Gastroesophageal sphincter (tissue), 4 donors: ENCODE results near the gene ARHGAP44. TPM values are rescaled to one million over a fixed set of nuclear protein-coding genes. Genes with fewer than 3 reads are reported as not detected.

Source experiments
- ATAC-seq: fragments of 150-250 bp; one replicate; pipeline ENCODE4 v1.9.1; 2016; ENCODE audit warnings: mild to moderate bottlenecking, moderate library complexity
- H3K27ac ChIP-seq, 4 donors: fragments of 200-600 bp; sonication (generic) in 3 of 4; 1 replicate in 3 of 4; 2 replicates in 1 of 4; pipeline ENCODE4 v1.5.1; 2016 to 2019
- H3K27me3 ChIP-seq: fragments of 200-600 bp; sonication (generic); one replicate; pipeline ENCODE4 v1.5.1; 2019
- H3K36me3 ChIP-seq, 2 donors: fragments of 200-600 bp; sonication (generic); one replicate each; pipeline ENCODE4 v1.5.1; 2019; ENCODE audit warnings: control low read depth in 1 of 2
- H3K4me1 ChIP-seq, 3 donors: fragments of 200-600 bp; sonication (generic); 1 replicate in 2 of 3; 2 replicates in 1 of 3; pipeline ENCODE4 v1.5.1; 2016 to 2019; ENCODE audit warnings: control low read depth in 2 of 3
- H3K4me3 ChIP-seq, 2 donors: fragments of 200-600 bp; sonication (generic); one replicate each; pipeline ENCODE4 v1.5.1; 2019; ENCODE audit warnings: mild to moderate bottlenecking in 1 of 2, moderate library complexity in 1 of 2
- H3K9me3 ChIP-seq, 3 donors: fragments of 200-600 bp; sonication (generic); one replicate each; pipeline ENCODE4 v1.5.1; 2017 to 2019; ENCODE audit warnings: control low read depth in 2 of 3
- EP300 ChIP-seq: sonication (generic); formaldehyde crosslinking; IDR thresholded peaks from one replicate; pipeline ENCODE4 v1.6.1; 2017; ENCODE audit warnings: antibody characterized with exemption, mild to moderate bottlenecking
- POLR2A ChIP-seq, 2 donors: fragments of 450-650 bp; IDR thresholded peaks; one replicate each; pipeline ENCODE4 v1.6.1; 2017; ENCODE audit warnings: antibody characterized with exemption in 2 of 2, mild to moderate bottlenecking in 2 of 2, moderate library complexity in 1 of 2
- POLR2AphosphoS5 ChIP-seq: sonication (generic); formaldehyde crosslinking; IDR thresholded peaks from one replicate; pipeline ENCODE4 v1.6.1; 2017; ENCODE audit warnings: antibody characterized with exemption
- WGBS, 2 donors: methylation state at CpG; one replicate each; pipeline ENCODE4 v1.1.5; 2018; ENCODE audit warnings: low coverage in 1 of 2; 5-methylcytosine and 5-hydroxymethylcytosine counted together
- total RNA-seq, 4 donors: library from RNA; depleted of rRNA; stranded (reverse); fragments of >200 nt; gene quantifications; one replicate each; pipeline ENCODE4 v1.1.0, GENCODE V29; 2016
- TF ChIP-seq, protein P1 (sequence below), 4 experiments: fragments of 200-600 bp in 2 of 4; fragments of 450-650 bp in 2 of 4; sonication (generic) in 1 of 4; IDR thresholded peaks; one replicate each; pipeline ENCODE4 v1.5.1; 2017 to 2019; ENCODE audit warnings: antibody characterized with exemption in 4 of 4, mild to moderate bottlenecking in 2 of 4, moderate library complexity in 2 of 4

ARHGAP44 gene
- total RNA-seq, 4 donors from 2014 or later = 4.7 to 12.5 (median 6.5) TPM

DNA sequence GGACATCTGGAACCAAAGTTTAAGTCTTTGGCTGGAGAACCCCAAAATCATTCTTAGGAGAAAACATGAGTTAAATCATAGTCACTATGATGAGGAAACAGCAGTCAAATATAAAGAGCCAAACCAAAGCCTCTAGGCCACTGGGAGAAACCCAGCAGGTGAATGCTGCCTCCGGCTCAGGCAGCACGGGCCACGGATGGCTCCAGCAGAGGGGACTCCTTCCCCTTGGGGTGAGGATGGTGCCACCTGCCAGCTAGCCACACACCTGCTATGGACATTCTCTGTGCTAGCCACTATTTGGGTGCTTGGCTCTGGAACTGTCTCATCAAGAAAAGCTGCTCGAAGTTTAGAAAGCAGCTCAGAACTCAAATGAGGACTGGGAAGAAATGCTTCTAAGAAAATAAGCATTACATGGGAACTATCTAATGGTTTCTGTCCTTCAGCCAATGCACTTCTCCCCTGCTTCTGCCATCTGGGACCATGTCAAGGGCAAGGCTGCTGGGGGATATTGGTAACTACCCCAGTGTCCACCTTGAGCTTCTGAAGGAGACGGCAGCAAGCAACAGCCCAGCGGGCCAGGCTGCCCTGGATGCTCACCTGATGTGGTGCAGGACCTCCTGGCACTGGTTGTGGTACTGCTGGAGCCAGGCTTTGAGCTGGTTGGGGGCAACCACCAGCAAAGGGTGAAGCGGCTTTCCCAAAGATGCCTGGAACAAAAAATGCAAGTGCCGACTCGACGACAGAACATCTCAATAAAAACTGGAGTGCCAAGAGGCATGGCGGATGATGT, 206.0 kb downstream of the ARHGAP44 start:
- WGBS, 2 donors = 89 to 100% methylated on average over 1 to 3 of the region's 11 CpGs
- Histone ChIP-seq H3K36me3 (peaks cover 0 to 100% of the 10 kb centered on the region in 2 donors), H3K4me3 (no peak overlapping the region), H3K4me1 (no peaks in the 10 kb centered on the region), H3K27me3 (no peaks in the 10 kb centered on the region), H3K27ac (no peak overlapping the region), H3K9me3 (no peaks in the 10 kb centered on the region)
- TF ChIP-seq, protein P1, sequence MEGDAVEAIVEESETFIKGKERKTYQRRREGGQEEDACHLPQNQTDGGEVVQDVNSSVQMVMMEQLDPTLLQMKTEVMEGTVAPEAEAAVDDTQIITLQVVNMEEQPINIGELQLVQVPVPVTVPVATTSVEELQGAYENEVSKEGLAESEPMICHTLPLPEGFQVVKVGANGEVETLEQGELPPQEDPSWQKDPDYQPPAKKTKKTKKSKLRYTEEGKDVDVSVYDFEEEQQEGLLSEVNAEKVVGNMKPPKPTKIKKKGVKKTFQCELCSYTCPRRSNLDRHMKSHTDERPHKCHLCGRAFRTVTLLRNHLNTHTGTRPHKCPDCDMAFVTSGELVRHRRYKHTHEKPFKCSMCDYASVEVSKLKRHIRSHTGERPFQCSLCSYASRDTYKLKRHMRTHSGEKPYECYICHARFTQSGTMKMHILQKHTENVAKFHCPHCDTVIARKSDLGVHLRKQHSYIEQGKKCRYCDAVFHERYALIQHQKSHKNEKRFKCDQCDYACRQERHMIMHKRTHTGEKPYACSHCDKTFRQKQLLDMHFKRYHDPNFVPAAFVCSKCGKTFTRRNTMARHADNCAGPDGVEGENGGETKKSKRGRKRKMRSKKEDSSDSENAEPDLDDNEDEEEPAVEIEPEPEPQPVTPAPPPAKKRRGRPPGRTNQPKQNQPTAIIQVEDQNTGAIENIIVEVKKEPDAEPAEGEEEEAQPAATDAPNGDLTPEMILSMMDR (IDR thresholded peaks at IDR 0.05) = no peak
- TF ChIP-seq POLR2AphosphoS5 (no peak), EP300 (no peak), POLR2A (IDR thresholded peaks at IDR 0.05) (no peak)
- ATAC-seq = no peak

DNA sequence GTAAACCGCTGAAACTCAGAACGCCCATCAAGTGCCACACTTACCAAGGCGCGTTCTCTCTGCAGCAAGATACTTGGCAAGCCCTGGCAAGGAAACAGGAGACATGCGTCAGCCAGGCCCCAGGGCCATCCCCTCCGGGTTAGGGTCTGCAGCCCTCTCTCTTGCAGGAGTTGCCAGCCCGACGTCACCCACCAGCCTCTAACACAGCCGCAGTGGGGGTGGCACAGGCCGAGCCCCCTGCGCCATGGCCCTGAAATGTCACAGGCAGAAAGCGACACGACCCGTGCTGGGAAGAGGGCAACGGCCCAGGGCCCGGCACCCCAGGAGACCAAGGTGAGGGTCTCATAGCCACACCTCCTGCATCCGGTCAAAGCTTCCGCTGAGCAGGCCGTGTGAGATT, 206.6 kb downstream of the ARHGAP44 start:
- WGBS, 2 donors = 85% methylated on average over 4 of the region's 19 CpGs; no CpG with 5 or more reads in 1 of the 2 donors
- H3K4me1 ChIP-seq = no peaks in the 10 kb centered on the region
- ATAC-seq = no peak
- TF ChIP-seq EP300 (no peak), POLR2A (IDR thresholded peaks at IDR 0.05) (no peak), POLR2AphosphoS5 (no peak)
- TF ChIP-seq, protein P1 (IDR thresholded peaks at IDR 0.05) = no peak
- no peak overlapping the region for H3K27ac ChIP-seq
- no peaks in the 10 kb centered on the region for H3K9me3 ChIP-seq
- H3K4me3 ChIP-seq = no peak overlapping the region
- peaks cover 0 to 100% of the 10 kb centered on the region in 2 donors for H3K36me3 ChIP-seq
- no peaks in the 10 kb centered on the region for H3K27me3 ChIP-seq

DNA sequence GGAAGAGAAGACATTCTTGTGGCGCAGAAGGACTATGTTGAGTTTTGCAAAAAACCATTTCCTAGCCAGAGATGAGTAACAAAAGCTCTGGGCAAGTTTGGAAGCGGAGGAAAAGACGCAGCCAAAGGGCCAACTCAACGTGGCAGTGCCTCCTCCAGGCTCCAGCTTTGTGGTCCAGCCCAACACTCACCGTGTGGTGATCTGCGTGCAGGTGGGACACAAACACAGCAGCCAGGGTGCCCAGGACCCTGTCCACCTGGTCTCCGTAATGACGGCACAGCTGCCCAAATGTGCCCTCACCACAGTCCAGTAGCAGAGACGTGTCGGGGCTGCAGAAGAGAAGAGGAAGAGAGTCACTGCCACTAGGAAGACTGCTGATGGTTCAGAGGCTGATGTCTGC, 207.1 kb downstream of the ARHGAP44 start:
- Histone ChIP-seq H3K4me1 (no peaks in the 10 kb centered on the region), H3K4me3 (no peak overlapping the region), H3K36me3 (peaks cover 0 to 100% of the 10 kb centered on the region in 2 donors), H3K27ac (no peak overlapping the region), H3K27me3 (no peaks in the 10 kb centered on the region), H3K9me3 (no peaks in the 10 kb centered on the region)
- TF ChIP-seq POLR2AphosphoS5 = no peak
- no peak for TF ChIP-seq POLR2A (IDR thresholded peaks at IDR 0.05)
- TF ChIP-seq, protein P1 (IDR thresholded peaks at IDR 0.05) = no peak
- no peak for TF ChIP-seq EP300
- 93 to 100% methylated on average over 1 to 3 of the region's 10 CpGs for WGBS, 2 donors
- no peak for ATAC-seq

DNA sequence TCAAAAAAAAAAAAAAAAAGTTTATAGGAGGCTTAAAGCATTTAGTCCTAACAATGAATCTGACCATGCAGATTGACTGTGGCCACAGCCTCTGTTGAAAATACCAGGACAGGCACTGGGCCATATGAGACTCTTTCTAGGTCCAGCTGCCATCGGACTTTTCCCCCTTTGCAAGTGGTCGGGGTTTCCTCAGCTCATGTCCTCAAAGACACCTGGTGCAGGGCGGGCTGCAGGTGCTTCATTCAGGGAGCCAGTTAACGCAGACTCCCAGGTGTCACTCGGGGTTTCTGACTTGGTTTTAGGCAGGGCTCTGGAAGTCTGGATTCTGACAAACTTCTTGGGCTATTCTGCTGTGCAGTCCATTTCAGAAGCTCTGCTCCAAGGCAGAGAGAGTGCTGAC, 207.6 kb downstream of the ARHGAP44 start:
- ATAC-seq = no peak
- Histone ChIP-seq H3K27ac (no peak overlapping the region), H3K36me3 (peaks cover 0 to 100% of the 10 kb centered on the region in 2 donors), H3K9me3 (no peaks in the 10 kb centered on the region), H3K4me1 (peaks cover 0 to 5% (median 0%) of the 10 kb centered on the region in 3 donors), H3K4me3 (no peak overlapping the region), H3K27me3 (no peaks in the 10 kb centered on the region)
- WGBS, 2 donors = 72% methylated on average over 3 of the region's 5 CpGs; no CpG with 5 or more reads in 1 of the 2 donors
- TF ChIP-seq POLR2AphosphoS5 (no peak), POLR2A (IDR thresholded peaks at IDR 0.05) (no peak), EP300 (no peak)
- TF ChIP-seq, protein P1 (IDR thresholded peaks at IDR 0.05) = no peak

DNA sequence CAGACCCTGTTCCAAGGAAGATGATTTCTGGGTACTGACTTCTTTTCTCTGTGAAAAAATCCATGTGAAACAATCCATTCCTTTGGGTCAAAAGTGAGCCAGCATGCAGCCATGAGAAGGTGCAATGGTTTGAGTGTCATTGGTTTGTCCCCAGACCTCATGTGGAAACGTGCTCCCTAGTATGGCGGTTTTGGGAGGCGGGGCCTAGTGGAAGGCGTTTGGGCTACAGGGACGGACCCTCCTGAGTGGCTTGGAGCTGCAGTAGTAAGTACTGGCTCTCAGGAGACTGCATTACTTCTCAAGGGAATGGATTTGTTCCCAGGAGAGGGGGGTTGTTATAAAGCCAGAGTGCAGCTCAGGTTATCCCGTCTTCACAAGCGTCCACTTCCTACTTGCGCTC, 209.2 kb downstream of the ARHGAP44 start:
- Histone ChIP-seq H3K4me3 (no peak overlapping the region), H3K4me1 (peaks cover 0 to 20% (median 5%) of the 10 kb centered on the region in 3 donors), H3K27ac (no peak overlapping the region), H3K27me3 (no peaks in the 10 kb centered on the region), H3K36me3 (peaks cover 0 to 100% of the 10 kb centered on the region in 2 donors), H3K9me3 (no peaks in the 10 kb centered on the region)
- no peak for TF ChIP-seq POLR2AphosphoS5
- no peak for TF ChIP-seq EP300
- TF ChIP-seq, protein P1 (IDR thresholded peaks at IDR 0.05) = no peak
- no peak for TF ChIP-seq POLR2A (IDR thresholded peaks at IDR 0.05)
- ATAC-seq = no peak
- 90% methylated on average over 4 of the region's 8 CpGs; no CpG with 5 or more reads in 1 of the 2 donors for WGBS, 2 donors
